Keratinocyte (primary cell): ENCODE data around the gene OTOG. TPM values are rescaled to one million over a fixed set of nuclear protein-coding genes. Genes with fewer than 3 reads are reported as not detected.

Source experiments
- DNase-seq: peaks from one replicate; pipeline ENCODE4 v3.0.0-alpha.2; 2011; ENCODE audit warnings: low read depth, missing footprints, low spot score
- FAIRE-seq: peaks from 2 replicates; lab custom pipeline; 2011; peaks lifted over from hg19 to GRCh38; lab: Jason Lieb, UNC
- H2AFZ ChIP-seq: 2 replicates; pipeline ENCODE4 v1.6.0; 2012; ENCODE audit warnings: low read length, control low read depth, inconsistent platforms; ENCODE audit not compliant: control insufficient read depth
- H3K27ac ChIP-seq: 2 replicates; pipeline ENCODE4 v1.5.1; 2011; ENCODE audit warnings: low read length; ENCODE audit not compliant: control insufficient read depth, insufficient read depth
- H3K27me3 ChIP-seq: 3 replicates; pipeline ENCODE4 v1.6.0; 2011; ENCODE audit warnings: low read length; ENCODE audit not compliant: control insufficient read depth, insufficient read depth; ENCODE audit errors: extremely low read depth
- H3K36me3 ChIP-seq, 2 experiments: 2 replicates in 1 of 2; 3 replicates in 1 of 2; pipeline ENCODE4 v1.5.1; 2011; ENCODE audit warnings: low read length in 2 of 2, mild to moderate bottlenecking in 1 of 2; ENCODE audit not compliant: control insufficient read depth in 2 of 2, insufficient read depth in 2 of 2; ENCODE audit errors: extremely low read depth in 1 of 2
- H3K4me1 ChIP-seq: 3 replicates; pipeline ENCODE4 v1.5.1; 2011; ENCODE audit warnings: low read length; ENCODE audit not compliant: control insufficient read depth, insufficient read depth; ENCODE audit errors: extremely low read depth
- H3K4me2 ChIP-seq: 3 replicates; pipeline ENCODE4 v1.6.0; 2011; ENCODE audit warnings: low read depth, low read length; ENCODE audit not compliant: control insufficient read depth, insufficient read depth; ENCODE audit errors: extremely low read depth
- H3K4me3 ChIP-seq, 3 experiments: fragments of 200-600 bp in 1 of 3; sonication (generic) in 1 of 3; 2 replicates in 2 of 3; 3 replicates in 1 of 3; pipeline ENCODE4 v1.5.1; 2011 to 2016; ENCODE audit warnings: low read length in 3 of 3, mild to moderate bottlenecking in 3 of 3, control low read depth in 2 of 3, inconsistent platforms in 1 of 3, low read depth in 1 of 3, mixed read lengths in 1 of 3, mixed run types in 1 of 3, moderate library complexity in 1 of 3; ENCODE audit not compliant: control insufficient read depth in 2 of 3, insufficient read depth in 2 of 3; ENCODE audit errors: extremely low read depth in 1 of 3
- H3K79me2 ChIP-seq: 2 replicates; pipeline ENCODE4 v1.6.0; 2012; ENCODE audit warnings: low read length; ENCODE audit not compliant: control insufficient read depth, insufficient read depth
- H3K9ac ChIP-seq: 3 replicates; pipeline ENCODE4 v1.6.0; 2011; ENCODE audit warnings: low read length; ENCODE audit not compliant: control insufficient read depth, insufficient read depth; ENCODE audit errors: extremely low read depth
- H3K9me1 ChIP-seq: 3 replicates; pipeline ENCODE4 v1.6.0; 2011; ENCODE audit warnings: low read length; ENCODE audit not compliant: control insufficient read depth, insufficient read depth; ENCODE audit errors: extremely low read depth
- H3K9me3 ChIP-seq: 2 replicates; pipeline ENCODE4 v1.5.1; 2012; ENCODE audit warnings: low read depth, low read length; ENCODE audit not compliant: control insufficient read depth
- H4K20me1 ChIP-seq: 3 replicates; pipeline ENCODE4 v1.6.0; 2011; ENCODE audit warnings: low read length; ENCODE audit not compliant: control insufficient read depth, insufficient read depth; ENCODE audit errors: extremely low read depth
- EZH2 ChIP-seq: IDR thresholded peaks from one replicate; pipeline ENCODE4 v1.6.1; 2012; ENCODE audit warnings: inconsistent platforms, mild to moderate bottlenecking, low read length, moderate library complexity
- dilution Hi-C: fragments of 300-500 bp; cut with MboI; formaldehyde crosslinking; loops from one replicate; pipeline ENCODE4 v1.7.0; 2020; ENCODE audit warnings: low sequenced_read_pairs; ENCODE audit not compliant: extremely low pct_ligation_motif_present
- polyA plus RNA-seq, 5 experiments: library from polyadenylated mRNA; depleted of rRNA in 3 of 5; stranded (reverse) in 3 of 5; stranded (forward) in 1 of 5; unstranded in 1 of 5; fragments of >200 nt; gene quantifications; 1 replicate in 1 of 5; 2 replicates in 3 of 5; 3 replicates in 1 of 5; pipeline versions ENCODE4 v1.2.1 to v1.2.3, GENCODE V29; 2011 to 2012; ENCODE audit warnings: missing spikeins in 2 of 5, low read depth in 1 of 5, low replicate concordance in 1 of 5
- TF ChIP-seq, protein P1 (sequence below), 3 experiments: IDR thresholded peaks in 1 of 3; conservative IDR thresholded peaks in 1 of 3; optimal IDR thresholded peaks in 1 of 3; 2 replicates in 2 of 3; 3 replicates in 1 of 3; pipeline versions ENCODE3 to v1.5.1; 2011; ENCODE audit warnings: low read length in 3 of 3, mild to moderate bottlenecking in 3 of 3, moderate library complexity in 2 of 3, control low read depth in 1 of 3, inconsistent platforms in 1 of 3; ENCODE audit not compliant: insufficient read depth in 2 of 3; ENCODE audit errors: extremely low read depth in 1 of 3

Gene OTOG
- polyA plus RNA-seq, 1 donor (not counting 4 experiments of a cell fraction or from before 2014, with no cell fraction given): not detected

DNA sequence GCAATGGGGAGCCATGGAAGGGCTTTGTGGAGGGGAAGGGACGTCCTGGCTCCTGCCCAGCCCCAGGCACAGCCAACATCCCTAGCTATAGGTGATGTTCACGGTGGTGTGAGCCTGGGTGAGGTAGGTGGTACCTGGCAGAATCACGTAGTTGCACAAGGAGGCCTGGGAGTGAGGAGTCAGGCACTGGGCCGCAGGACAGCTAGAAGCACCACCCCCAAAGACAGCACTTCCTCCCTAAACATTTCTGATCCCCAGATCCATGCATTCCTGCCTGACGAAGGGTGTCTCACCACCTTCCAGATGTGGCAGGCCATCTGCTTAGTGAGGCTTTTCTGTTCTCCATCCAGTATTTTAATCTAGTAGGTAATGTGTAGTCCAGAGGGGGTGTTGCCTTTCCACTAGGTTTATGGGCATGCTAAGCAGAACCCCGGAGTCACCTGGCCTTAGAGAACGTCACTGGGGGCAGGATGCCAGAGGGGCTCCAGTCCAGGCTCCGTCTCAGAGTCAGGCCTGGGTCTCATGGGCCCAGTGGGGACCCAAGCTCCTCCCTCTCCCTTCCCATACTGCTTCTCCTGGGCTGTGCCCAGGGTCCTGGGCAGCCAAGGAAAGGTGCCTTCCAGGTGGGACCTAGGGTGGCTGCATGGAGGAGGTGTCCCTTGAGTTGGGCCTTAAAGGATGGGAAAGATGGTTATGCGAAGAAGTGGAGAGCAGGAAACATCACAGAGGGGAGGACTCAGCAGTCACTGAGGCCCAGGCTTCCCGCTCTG, 56.2 kb downstream of the OTOG start:
- no peak for TF ChIP-seq EZH2
- TF ChIP-seq, protein P1, sequence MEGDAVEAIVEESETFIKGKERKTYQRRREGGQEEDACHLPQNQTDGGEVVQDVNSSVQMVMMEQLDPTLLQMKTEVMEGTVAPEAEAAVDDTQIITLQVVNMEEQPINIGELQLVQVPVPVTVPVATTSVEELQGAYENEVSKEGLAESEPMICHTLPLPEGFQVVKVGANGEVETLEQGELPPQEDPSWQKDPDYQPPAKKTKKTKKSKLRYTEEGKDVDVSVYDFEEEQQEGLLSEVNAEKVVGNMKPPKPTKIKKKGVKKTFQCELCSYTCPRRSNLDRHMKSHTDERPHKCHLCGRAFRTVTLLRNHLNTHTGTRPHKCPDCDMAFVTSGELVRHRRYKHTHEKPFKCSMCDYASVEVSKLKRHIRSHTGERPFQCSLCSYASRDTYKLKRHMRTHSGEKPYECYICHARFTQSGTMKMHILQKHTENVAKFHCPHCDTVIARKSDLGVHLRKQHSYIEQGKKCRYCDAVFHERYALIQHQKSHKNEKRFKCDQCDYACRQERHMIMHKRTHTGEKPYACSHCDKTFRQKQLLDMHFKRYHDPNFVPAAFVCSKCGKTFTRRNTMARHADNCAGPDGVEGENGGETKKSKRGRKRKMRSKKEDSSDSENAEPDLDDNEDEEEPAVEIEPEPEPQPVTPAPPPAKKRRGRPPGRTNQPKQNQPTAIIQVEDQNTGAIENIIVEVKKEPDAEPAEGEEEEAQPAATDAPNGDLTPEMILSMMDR (optimal IDR thresholded peaks at IDR 0.05 in 1 of 3, IDR thresholded peaks at IDR 0.05 in 1 of 3, conservative IDR thresholded peaks at IDR 0.05 in 1 of 3; ENCODE audit: extremely low read depth in 1 of 3, insufficient read depth in 2 of 3, low read length in 3 of 3): no peak
- Histone ChIP-seq H2AFZ (no peak overlapping the region), H3K4me1 (no peaks in the 10 kb centered on the region), H3K4me3 (no peak overlapping the region), H4K20me1 (peaks cover 4% of the 10 kb centered on the region), H3K9ac (no peak overlapping the region), H3K27ac (no peak overlapping the region), H3K4me2 (no peak overlapping the region), H3K9me1 (no peaks in the 10 kb centered on the region), H3K9me3 (no peaks in the 10 kb centered on the region), H3K36me3 (no peaks in the 10 kb centered on the region), H3K27me3 (peaks cover 11% of the 10 kb centered on the region), H3K79me2 (no peaks in the 10 kb centered on the region)
- no peak for FAIRE-seq
- DNase-seq: no peak
- dilution Hi-C loops: no loop called here

- H3K27me3 ChIP-seq: peaks cover 11% of the 10 kb centered on the region
- no peaks in the 10 kb centered on the region for H3K4me1 ChIP-seq
- no peaks in the 10 kb centered on the region for H4K20me1 ChIP-seq
- no peaks in the 10 kb centered on the region for H3K9me1 ChIP-seq
- H3K4me3 ChIP-seq: no peak overlapping the region
- no peak for FAIRE-seq
- no peaks in the 10 kb centered on the region for H3K79me2 ChIP-seq
- no peak overlapping the region for H2AFZ ChIP-seq
- H3K9me3 ChIP-seq: no peaks in the 10 kb centered on the region
- TF ChIP-seq, protein P1 (optimal IDR thresholded peaks at IDR 0.05 in 1 of 3, IDR thresholded peaks at IDR 0.05 in 1 of 3, conservative IDR thresholded peaks at IDR 0.05 in 1 of 3; ENCODE audit: extremely low read depth in 1 of 3, insufficient read depth in 2 of 3, low read length in 3 of 3): no peak
- no peak for TF ChIP-seq EZH2
- DNase-seq: no peak
- H3K36me3 ChIP-seq: no peaks in the 10 kb centered on the region
- no peak overlapping the region for H3K4me2 ChIP-seq
- no peak overlapping the region for H3K9ac ChIP-seq
- no peak overlapping the region for H3K27ac ChIP-seq
- dilution Hi-C loops: no loop called here
Measured at GRCh38 chr11:17604201-17604914, 57.3 kb downstream of the OTOG start.
